Caco-2 (cell line): ENCODE data around the gene CD9. TPM values are rescaled to one million over a fixed set of nuclear protein-coding genes. Genes with fewer than 3 reads are reported as not detected.

ENCODE experiments used
- BruUV-seq: library from RNA; stranded (reverse); fragments of 400-500 nt; replicated peaks from 2 replicates; lab custom pipeline; 2021; lab: Mats Ljungman, UMichigan
- CTCF ChIA-PET: fragments of 300-600 bp; sonication (Branson Sonifier 250); formaldehyde crosslinking; loops from one replicate; lab custom pipeline; 2022; ENCODE audit warnings: antibody characterized with exemption; lab: Charles Lee
- POLR2A ChIA-PET: fragments of 300-600 bp; sonication (Branson Sonifier 250); formaldehyde crosslinking; loops from one replicate; lab custom pipeline; 2022; ENCODE audit warnings: antibody characterized with exemption; lab: Charles Lee
- DNase-seq, 2 experiments: peaks; one replicate each; pipeline versions ENCODE4 v3.0.0 to v3.0.0-alpha.2; 2020 to 2022
- H3K27me3 ChIP-seq: replicated peaks from 2 replicates; pipeline ENCODE4 v1.6.0; 2011; ENCODE audit warnings: low read length; ENCODE audit not compliant: control insufficient read depth, insufficient read depth
- H3K36me3 ChIP-seq: 2 replicates; pipeline ENCODE4 v1.5.1; 2011; ENCODE audit warnings: low read length; ENCODE audit not compliant: control insufficient read depth, insufficient read depth
- H3K4me1 ChIP-seq: fragments of 250-450 bp; sonication (Bioruptor Pico); 2 replicates; pipeline ENCODE4 v1.5.1; 2020; ENCODE audit warnings: mild to moderate bottlenecking
- H3K4me3 ChIP-seq: 2 replicates; pipeline ENCODE4 v1.5.1; 2011; ENCODE audit warnings: low read depth, mild to moderate bottlenecking, control low read depth, low read length
- H3K9me3 ChIP-seq: fragments of 250-450 bp; sonication (Bioruptor Pico); 2 replicates; pipeline ENCODE4 v1.5.1; 2020; ENCODE audit warnings: mild to moderate bottlenecking, moderate library complexity
- H3K27ac Mint-ChIP-seq: one replicate; pipeline ENCODE4 v1.8.0; 2022; ENCODE audit warnings: mixed read lengths; ENCODE audit not compliant: unreplicated experiment
- H3K27me3 Mint-ChIP-seq: one replicate; pipeline ENCODE4 v1.8.0; 2022; ENCODE audit warnings: mixed read lengths; ENCODE audit not compliant: insufficient read depth, unreplicated experiment
- H3K36me3 Mint-ChIP-seq: one replicate; pipeline ENCODE4 v1.8.0; 2022; ENCODE audit warnings: mild to moderate bottlenecking, mixed read lengths; ENCODE audit not compliant: insufficient read depth, unreplicated experiment
- H3K4me1 Mint-ChIP-seq: one replicate; pipeline ENCODE4 v1.8.0; 2022; ENCODE audit warnings: low read depth, mixed read lengths; ENCODE audit not compliant: unreplicated experiment
- H3K4me3 Mint-ChIP-seq: one replicate; pipeline ENCODE4 v1.8.0; 2022; ENCODE audit warnings: mild to moderate bottlenecking, moderate library complexity, mixed read lengths; ENCODE audit not compliant: unreplicated experiment
- H3K9me3 Mint-ChIP-seq: one replicate; pipeline ENCODE4 v1.8.0; 2022; ENCODE audit warnings: mixed read lengths; ENCODE audit not compliant: unreplicated experiment
- intact Hi-C: fragments of 100-400 bp; cut with micrococcal nuclease; formaldehyde crosslinking; loops from one replicate; pipeline ENCODE4 v1.10.0; 2022; ENCODE audit not compliant: unreplicated experiment
- total RNA-seq: library from RNA; stranded (reverse); gene quantifications from 2 replicates; pipeline ENCODE4 v1.2.3, GENCODE V29; 2022
- TF ChIP-seq, protein P1 (sequence below), 2 experiments: fragments of 200-600 bp in 1 of 2; IDR thresholded peaks; 1 replicate in 1 of 2; 2 replicates in 1 of 2; pipeline versions ENCODE4 v1.5.1 to v1.8.0; 2011 to 2022; ENCODE audit warnings: antibody characterized with exemption in 1 of 2, control low read depth in 1 of 2, inconsistent platforms in 1 of 2, low read depth in 1 of 2, low read length in 1 of 2, mild to moderate bottlenecking in 1 of 2, moderate library complexity in 1 of 2; ENCODE audit not compliant: insufficient read depth in 1 of 2, severe bottlenecking in 1 of 2, unreplicated experiment in 1 of 2

The CD9 gene
- total RNA-seq, 1 experiment from 2014 or later: 170 TPM

DNA sequence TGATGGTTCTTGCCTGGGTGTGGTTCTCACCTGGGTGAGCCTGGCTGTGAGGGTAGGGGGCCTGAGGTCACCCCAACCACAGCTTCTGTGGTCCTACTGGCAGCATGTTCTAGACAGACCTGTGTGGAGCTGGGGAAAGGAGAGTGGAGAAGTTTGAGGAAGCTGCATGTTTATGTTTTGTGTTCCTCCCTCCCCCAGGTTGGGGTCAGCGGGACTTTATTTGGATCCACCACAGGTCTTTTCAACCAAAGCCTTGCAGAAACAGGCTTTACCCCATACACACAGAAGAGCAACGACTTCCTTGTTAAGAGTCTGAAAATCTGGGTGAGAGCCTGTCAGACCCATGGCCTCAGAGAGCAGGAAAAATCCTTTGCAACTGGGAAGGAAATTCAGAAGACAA lies 5.6 kb downstream of the CD9 start:
- Histone ChIP-seq H3K9me3 (no peaks in the 10 kb centered on the region), H3K36me3 (peaks cover 5% of the 10 kb centered on the region; the same call in 1 of the 2 replicates), H3K27me3 (no peaks in the 10 kb centered on the region), H3K4me3 (no peak overlapping the region), H3K4me1 (peaks cover 18% of the 10 kb centered on the region)
- Mint-ChIP-seq H3K27ac (no peak overlapping the region), H3K4me3 (no peak overlapping the region), H3K36me3 (peaks cover 39% of the 10 kb centered on the region), H3K4me1 (peaks cover 33% of the 10 kb centered on the region), H3K9me3 (no peaks in the 10 kb centered on the region), H3K27me3 (no peaks in the 10 kb centered on the region)
- ChIA-PET CTCF (no interaction called here), POLR2A (interaction anchor here (0.5 kb wide), 1 partner anchor 8 kb away, joined by 7 read pairs; no protein-coding TSS in a partner anchor)
- TF ChIP-seq, protein P1, sequence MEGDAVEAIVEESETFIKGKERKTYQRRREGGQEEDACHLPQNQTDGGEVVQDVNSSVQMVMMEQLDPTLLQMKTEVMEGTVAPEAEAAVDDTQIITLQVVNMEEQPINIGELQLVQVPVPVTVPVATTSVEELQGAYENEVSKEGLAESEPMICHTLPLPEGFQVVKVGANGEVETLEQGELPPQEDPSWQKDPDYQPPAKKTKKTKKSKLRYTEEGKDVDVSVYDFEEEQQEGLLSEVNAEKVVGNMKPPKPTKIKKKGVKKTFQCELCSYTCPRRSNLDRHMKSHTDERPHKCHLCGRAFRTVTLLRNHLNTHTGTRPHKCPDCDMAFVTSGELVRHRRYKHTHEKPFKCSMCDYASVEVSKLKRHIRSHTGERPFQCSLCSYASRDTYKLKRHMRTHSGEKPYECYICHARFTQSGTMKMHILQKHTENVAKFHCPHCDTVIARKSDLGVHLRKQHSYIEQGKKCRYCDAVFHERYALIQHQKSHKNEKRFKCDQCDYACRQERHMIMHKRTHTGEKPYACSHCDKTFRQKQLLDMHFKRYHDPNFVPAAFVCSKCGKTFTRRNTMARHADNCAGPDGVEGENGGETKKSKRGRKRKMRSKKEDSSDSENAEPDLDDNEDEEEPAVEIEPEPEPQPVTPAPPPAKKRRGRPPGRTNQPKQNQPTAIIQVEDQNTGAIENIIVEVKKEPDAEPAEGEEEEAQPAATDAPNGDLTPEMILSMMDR (IDR thresholded peaks at IDR 0.05; ENCODE audit: insufficient read depth in 1 of 2, low read depth in 1 of 2, low read length in 1 of 2, severe bottlenecking in 1 of 2, unreplicated experiment in 1 of 2): no peak
- no peak for DNase-seq
- no TSS peak for BruUV-seq
- intact Hi-C loops: no loop called here

DNA sequence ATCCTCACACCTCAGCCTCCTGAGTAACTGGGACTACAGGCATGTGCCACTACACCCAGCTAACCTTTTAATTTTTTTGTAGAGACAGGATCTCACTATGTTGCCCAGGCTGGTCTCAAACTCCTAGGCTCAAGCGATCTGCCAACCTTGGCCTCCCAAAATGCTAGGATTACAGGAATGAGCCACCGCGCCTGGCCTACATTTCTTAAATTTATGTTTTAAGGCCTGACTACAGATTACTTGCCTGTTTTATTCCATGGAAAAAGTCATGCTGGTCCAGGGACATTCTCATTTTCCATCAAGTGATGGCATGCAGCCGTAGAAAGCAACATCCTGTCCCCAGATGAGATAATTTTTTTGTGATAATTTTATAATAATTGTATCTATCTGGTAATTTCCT lies 6.1 kb downstream of the CD9 start:
- TF ChIP-seq, protein P1 (IDR thresholded peaks at IDR 0.05; ENCODE audit: insufficient read depth in 1 of 2, low read depth in 1 of 2, low read length in 1 of 2, severe bottlenecking in 1 of 2, unreplicated experiment in 1 of 2): no peak
- H3K9me3 Mint-ChIP-seq: no peaks in the 10 kb centered on the region
- peaks cover 28% of the 10 kb centered on the region for H3K4me1 Mint-ChIP-seq
- BruUV-seq: no TSS peak
- peaks cover 41% of the 10 kb centered on the region for H3K36me3 Mint-ChIP-seq
- peaks cover 5% of the 10 kb centered on the region; the same call in 1 of the 2 replicates for H3K36me3 ChIP-seq
- intact Hi-C loops: no loop called here
- no peaks in the 10 kb centered on the region for H3K27me3 ChIP-seq
- POLR2A ChIA-PET: no interaction called here
- no peak overlapping the region for H3K27ac Mint-ChIP-seq
- H3K9me3 ChIP-seq: no peaks in the 10 kb centered on the region
- H3K4me3 ChIP-seq: no peak overlapping the region
- no peak overlapping the region for H3K4me3 Mint-ChIP-seq
- DNase-seq: no peak
- no peaks in the 10 kb centered on the region for H3K27me3 Mint-ChIP-seq
- H3K4me1 ChIP-seq: peaks cover 15% of the 10 kb centered on the region
- CTCF ChIA-PET: no interaction called here

DNA sequence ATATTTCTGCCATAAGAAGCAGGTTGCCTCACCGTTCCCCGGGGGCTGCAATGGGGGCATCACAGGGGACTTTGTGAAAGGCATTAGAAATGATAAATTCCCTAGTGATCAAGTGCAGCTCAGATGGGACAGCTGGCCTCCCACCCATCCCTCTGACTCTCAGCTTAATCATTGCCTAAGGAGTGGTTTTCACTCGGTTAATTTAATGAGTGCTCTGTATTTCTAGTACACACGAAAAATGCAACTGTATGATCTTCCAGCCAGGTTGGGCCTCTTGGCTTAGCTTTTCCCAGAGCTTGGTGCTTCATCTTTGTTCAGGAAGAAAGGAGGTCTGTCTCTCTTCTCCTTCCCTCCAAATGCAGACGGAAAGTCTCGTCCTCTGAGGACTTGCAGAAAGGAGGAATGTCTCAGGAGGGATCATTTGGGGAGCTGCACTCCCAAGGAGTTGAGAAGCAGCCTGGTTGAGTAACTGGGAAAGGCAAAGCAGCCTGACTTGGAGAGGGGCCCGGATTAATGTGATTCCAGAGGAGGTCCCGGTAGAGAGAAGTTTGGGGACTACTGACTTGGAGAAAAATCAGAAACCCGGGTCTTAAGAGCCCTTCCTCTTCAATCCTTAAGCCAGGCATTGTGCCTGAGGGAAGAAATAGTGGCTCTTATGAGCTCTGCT lies 7.2 kb downstream of the CD9 start:
- Mint-ChIP-seq H3K36me3 (peaks cover 44% of the 10 kb centered on the region), H3K4me3 (no peak overlapping the region), H3K4me1 (peaks cover 22% of the 10 kb centered on the region), H3K27ac (no peak overlapping the region), H3K27me3 (no peaks in the 10 kb centered on the region), H3K9me3 (no peaks in the 10 kb centered on the region)
- no peak for DNase-seq
- peaks cover 5% of the 10 kb centered on the region; the same call in 1 of the 2 replicates for H3K4me1 ChIP-seq
- ChIA-PET CTCF (interaction anchor here (0.7 to 1.8 kb wide), 2 partner anchors 12 to 69 kb away, joined by 4 to 5 read pairs; no protein-coding TSS in a partner anchor), POLR2A (interaction anchor here (0.5 kb wide), 1 partner anchor 289 kb away, joined by 5 read pairs; no protein-coding TSS in a partner anchor)
- no peaks in the 10 kb centered on the region for H3K9me3 ChIP-seq
- TF ChIP-seq, protein P1 (IDR thresholded peaks at IDR 0.05; ENCODE audit: insufficient read depth in 1 of 2, low read depth in 1 of 2, low read length in 1 of 2, severe bottlenecking in 1 of 2, unreplicated experiment in 1 of 2): no peak
- no TSS peak for BruUV-seq
- intact Hi-C loops: no loop called here
- H3K36me3 ChIP-seq: peaks cover 5% of the 10 kb centered on the region; the same call in 1 of the 2 replicates
- no peaks in the 10 kb centered on the region for H3K27me3 ChIP-seq
- no peak overlapping the region for H3K4me3 ChIP-seq
